Right lobe of liver (tissue), 6 donors: ENCODE measurements around the gene VAX1. TPM values are rescaled to one million over a fixed set of nuclear protein-coding genes. Genes with fewer than 3 reads are reported as not detected.

Experiments used
- ATAC-seq, 4 donors: fragments of 200-7000 bp; cut with Tn5 transposase; one replicate each; pipeline ENCODE4 v1.9.1; 2020; ENCODE audit warnings: mild to moderate bottlenecking in 4 of 4, moderate library complexity in 4 of 4
- DNase-seq, 3 donors: peaks; one replicate each; pipeline ENCODE4 v3.0.0-alpha.2; 2020
- H3K27ac ChIP-seq, 3 donors: fragments of 200-600 bp; one replicate each; pipeline ENCODE4 v1.8.0; 2022
- H3K27me3 ChIP-seq, 2 donors: fragments of 200-600 bp; one replicate each; pipeline ENCODE4 v1.8.0; 2022
- H3K36me3 ChIP-seq, 4 donors: fragments of 200-600 bp; sonication (generic) in 1 of 4; one replicate each; pipeline versions ENCODE4 v1.5.1 to v1.8.0; 2017 to 2022; ENCODE audit warnings: control low read depth in 1 of 4
- H3K4me1 ChIP-seq, 4 donors: fragments of 200-600 bp; sonication (generic) in 1 of 4; one replicate each; pipeline versions ENCODE4 v1.5.1 to v1.8.0; 2017 to 2022; ENCODE audit warnings: control low read depth in 1 of 4
- H3K4me3 ChIP-seq, 3 donors: fragments of 200-600 bp; one replicate each; pipeline ENCODE4 v1.8.0; 2022
- H3K9me3 ChIP-seq, 4 donors: fragments of 200-600 bp; sonication (generic) in 1 of 4; one replicate each; pipeline versions ENCODE4 v1.5.1 to v1.8.0; 2017 to 2022; ENCODE audit warnings: control low read depth in 1 of 4
- POLR2A ChIP-seq: fragments of 450-650 bp; IDR thresholded peaks from one replicate; pipeline ENCODE4 v1.6.1; 2017; ENCODE audit warnings: antibody characterized with exemption, mild to moderate bottlenecking
- WGBS: methylation state at CpG from one replicate; pipeline ENCODE4 v1.1.6; 2018; ENCODE audit warnings: low coverage, low lambda C conversion rate; ENCODE audit not compliant: insufficient coverage; ENCODE audit errors: missing lambda C conversion rate; 5-methylcytosine and 5-hydroxymethylcytosine counted together
- intact Hi-C, 2 donors: fragments of 100-400 bp; cut with DNase I; formaldehyde crosslinking; loops; one replicate each; pipeline versions ENCODE4 v1.11.2 to v1.14.1; 2022
- total RNA-seq, 6 experiments: library from RNA; depleted of rRNA in 2 of 6; stranded (reverse); fragments of >200 nt in 2 of 6; fragmentation: NEBNext Ultra II Directional in 3 of 6; extraction: Animal tissue kit (Norgen Biotek cat#: 25700) in 3 of 6; gene quantifications; one replicate each; pipeline versions ENCODE4 v1.1.0 to v1.2.4, GENCODE V29; 2016 to 2023
- TF ChIP-seq, protein P1 (sequence below), 4 donors: fragments of 200-600 bp in 3 of 4; fragments of 450-650 bp in 1 of 4; IDR thresholded peaks; one replicate each; pipeline versions ENCODE4 v1.5.1 to v1.8.0; 2016 to 2022; ENCODE audit warnings: antibody characterized with exemption in 4 of 4, mild to moderate bottlenecking in 2 of 4
- donor health status: DM: no; HTN: yes; CAD: no.
- donor health status: DM: no; HTN: no; CAD: no.
- donor health status: DM: no; HTN: no; CAD: no.
- donor health status: DM: no; HTN: yes; CAD: no.
- donor health status: DM: no; HTN: yes; CAD: no.

The VAX1 gene
- total RNA-seq, 6 experiments from 2014 or later, result not detected

DNA sequence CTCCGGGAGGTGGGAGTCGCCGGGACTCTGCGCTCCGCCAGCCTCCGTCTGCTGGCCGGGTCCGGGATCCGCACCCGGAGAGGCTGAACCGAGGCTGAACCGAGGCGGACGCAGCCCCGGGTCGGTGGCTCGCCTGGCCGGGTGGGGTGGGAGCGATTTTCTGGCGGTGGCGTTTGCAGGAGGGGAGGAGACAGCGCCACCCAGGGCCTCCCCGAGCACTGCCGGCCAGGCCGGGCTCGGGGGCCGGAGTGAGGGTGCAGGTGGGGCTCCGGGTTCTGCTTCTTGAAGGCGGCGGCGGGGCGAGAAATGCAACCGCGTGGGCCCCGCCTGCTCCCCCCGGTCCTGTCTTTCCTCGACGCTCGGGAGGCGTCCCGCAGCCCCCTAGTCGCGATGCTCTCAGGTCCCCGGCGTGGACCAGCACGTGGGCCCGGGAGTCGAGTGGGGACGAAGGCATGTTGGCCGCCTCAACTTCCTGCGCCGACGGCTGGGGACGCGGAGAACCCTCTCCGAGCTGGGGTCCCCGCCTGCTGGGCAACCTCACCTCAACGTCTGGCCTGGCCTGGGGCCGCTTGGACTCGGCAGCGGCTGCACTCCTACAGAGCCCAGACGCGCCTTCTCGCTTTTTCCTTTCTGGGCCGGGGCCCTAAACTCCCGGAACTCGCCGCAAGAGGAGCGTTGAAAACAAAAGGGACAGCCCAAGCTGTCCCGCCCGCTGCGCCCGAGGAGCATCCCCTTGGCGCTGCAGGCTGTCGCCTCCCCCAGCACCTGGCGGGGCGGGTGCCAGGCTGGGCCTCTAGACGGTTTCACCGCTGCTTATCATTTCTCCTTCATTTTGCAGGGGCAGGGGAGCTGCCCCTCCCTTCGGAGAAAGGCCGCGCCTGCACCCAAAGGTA lies 25.2 kb upstream of the VAX1 start:
- no peaks in the 10 kb centered on the region for H3K9me3 ChIP-seq
- ATAC-seq, result peak in 2 of 4 donors; percentile 6 to 11

DNA sequence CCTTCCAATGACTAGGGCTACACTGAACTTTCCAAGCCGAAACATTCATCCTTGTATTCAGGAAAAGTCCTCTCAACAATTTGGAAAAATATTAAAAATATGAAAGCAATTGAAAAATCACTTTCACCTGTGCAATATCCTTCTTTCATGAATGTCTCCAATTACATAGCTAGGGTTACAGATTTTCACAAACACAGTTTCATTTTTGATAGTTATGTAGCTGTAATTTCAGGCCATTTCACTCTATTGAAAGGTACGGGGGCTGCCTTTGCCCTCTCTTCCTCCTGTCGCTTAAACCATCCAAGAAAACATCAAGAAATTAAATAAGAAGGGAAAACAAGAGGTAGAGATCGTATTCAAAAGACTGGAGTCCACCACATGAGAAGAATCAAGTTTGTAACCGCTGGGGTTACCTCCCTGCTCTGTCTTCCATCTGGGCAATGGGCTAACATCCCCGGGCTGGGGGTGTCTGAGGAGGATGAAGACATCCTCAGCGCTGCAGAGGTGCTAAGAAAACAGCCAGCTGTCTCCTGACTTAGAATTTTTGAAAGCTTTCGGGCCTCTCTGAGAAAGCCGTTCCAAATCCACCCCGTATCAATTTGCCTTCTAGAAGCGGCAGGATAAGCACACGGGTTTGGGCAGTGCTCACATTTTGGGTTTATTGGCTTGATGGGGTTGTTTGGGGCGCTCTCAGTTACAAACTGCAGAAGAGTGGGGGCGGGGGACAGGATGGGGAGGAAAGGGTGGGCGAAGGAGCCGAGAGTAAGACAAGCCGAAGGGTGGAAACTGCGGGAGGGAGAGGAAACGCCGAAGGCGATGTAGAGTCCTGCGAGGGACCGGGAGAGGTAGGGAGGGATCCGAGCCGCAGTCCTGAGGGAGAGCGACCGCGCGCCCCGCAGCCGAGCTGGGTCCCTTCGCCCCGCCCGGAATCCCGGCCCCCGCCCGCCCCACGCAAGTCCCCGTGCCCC lies 24.3 kb upstream of the VAX1 start:
- 9% methylated on average over 21 of the region's 39 CpGs for WGBS
- Histone ChIP-seq H3K4me3 (no peak overlapping the region), H3K27ac (no peak overlapping the region), H3K4me1 (peaks cover 0 to 16% (median 0%) of the 10 kb centered on the region in 4 donors), H3K36me3 (no peaks in the 10 kb centered on the region), H3K9me3 (no peaks in the 10 kb centered on the region), H3K27me3 (peaks cover 14 to 75% of the 10 kb centered on the region in 2 donors)
- no peak for TF ChIP-seq POLR2A
- TF ChIP-seq, protein P1, sequence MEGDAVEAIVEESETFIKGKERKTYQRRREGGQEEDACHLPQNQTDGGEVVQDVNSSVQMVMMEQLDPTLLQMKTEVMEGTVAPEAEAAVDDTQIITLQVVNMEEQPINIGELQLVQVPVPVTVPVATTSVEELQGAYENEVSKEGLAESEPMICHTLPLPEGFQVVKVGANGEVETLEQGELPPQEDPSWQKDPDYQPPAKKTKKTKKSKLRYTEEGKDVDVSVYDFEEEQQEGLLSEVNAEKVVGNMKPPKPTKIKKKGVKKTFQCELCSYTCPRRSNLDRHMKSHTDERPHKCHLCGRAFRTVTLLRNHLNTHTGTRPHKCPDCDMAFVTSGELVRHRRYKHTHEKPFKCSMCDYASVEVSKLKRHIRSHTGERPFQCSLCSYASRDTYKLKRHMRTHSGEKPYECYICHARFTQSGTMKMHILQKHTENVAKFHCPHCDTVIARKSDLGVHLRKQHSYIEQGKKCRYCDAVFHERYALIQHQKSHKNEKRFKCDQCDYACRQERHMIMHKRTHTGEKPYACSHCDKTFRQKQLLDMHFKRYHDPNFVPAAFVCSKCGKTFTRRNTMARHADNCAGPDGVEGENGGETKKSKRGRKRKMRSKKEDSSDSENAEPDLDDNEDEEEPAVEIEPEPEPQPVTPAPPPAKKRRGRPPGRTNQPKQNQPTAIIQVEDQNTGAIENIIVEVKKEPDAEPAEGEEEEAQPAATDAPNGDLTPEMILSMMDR (IDR thresholded peaks at IDR 0.05), result no peak
- intact Hi-C loops, result no loop called here
- DNase-seq (no peak), ATAC-seq (peak in 2 of 4 donors; percentile 26 to 27)

More for the DNA sequence above, 25.2 kb upstream of the VAX1 start:
- no peak overlapping the region for H3K27ac ChIP-seq
- H3K27me3 ChIP-seq, result peaks cover 20 to 78% of the 10 kb centered on the region in 2 donors
- peaks cover 0 to 23% (median 0%) of the 10 kb centered on the region in 4 donors for H3K4me1 ChIP-seq
- no peak overlapping the region for H3K4me3 ChIP-seq
- no peaks in the 10 kb centered on the region for H3K36me3 ChIP-seq
- intact Hi-C loops, result no loop called here
- peak in 1 of 3 donors; percentile 23 for DNase-seq
- WGBS, result 0% methylated on average over 7 of the region's 82 CpGs
- TF ChIP-seq POLR2A, result no peak
- TF ChIP-seq, protein P1 (IDR thresholded peaks at IDR 0.05), result no peak

DNA sequence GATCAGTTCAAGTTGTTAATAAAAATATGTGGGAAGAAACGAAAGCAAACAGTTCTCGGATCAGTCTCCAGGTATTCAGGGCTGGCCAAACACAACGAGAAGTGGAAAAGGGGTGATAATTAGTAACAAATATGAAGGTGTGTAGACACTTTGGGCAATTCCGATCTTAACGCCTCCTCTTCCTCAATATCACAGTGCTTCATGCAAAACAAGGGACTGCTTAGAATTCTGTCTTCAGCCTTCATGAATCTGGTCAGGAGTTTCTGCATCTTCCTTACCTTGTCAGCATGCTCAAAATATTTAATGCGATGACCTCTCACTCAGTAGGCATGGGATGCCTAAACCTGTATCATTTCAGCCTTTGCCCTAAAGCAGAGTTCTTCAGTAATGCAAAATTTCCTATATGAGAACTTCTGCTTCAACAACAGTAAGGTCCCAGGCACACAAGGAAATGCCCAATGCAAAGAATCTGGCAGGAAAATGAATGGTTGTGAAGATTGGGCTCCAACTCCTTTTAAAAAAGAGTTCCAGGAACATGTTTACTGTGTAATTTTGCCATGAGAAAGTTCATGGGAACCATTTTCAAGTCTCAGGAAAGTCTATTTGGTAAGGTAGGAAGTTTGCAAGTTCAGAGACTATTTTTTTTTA lies 23.4 kb upstream of the VAX1 start:
- no peaks in the 10 kb centered on the region for H3K36me3 ChIP-seq
- TF ChIP-seq POLR2A, result no peak
- TF ChIP-seq, protein P1 (IDR thresholded peaks at IDR 0.05), result no peak
- H3K4me1 ChIP-seq, result peaks cover 0 to 16% (median 0%) of the 10 kb centered on the region in 4 donors
- no peaks in the 10 kb centered on the region for H3K9me3 ChIP-seq
- no peak for ATAC-seq
- intact Hi-C loops, result no loop called here
- no peak overlapping the region for H3K4me3 ChIP-seq
- DNase-seq, result no peak
- H3K27ac ChIP-seq, result no peak overlapping the region
- 10% methylated on average over 6 of the region's 6 CpGs for WGBS
- H3K27me3 ChIP-seq, result peaks cover 11 to 75% of the 10 kb centered on the region in 2 donors

DNA sequence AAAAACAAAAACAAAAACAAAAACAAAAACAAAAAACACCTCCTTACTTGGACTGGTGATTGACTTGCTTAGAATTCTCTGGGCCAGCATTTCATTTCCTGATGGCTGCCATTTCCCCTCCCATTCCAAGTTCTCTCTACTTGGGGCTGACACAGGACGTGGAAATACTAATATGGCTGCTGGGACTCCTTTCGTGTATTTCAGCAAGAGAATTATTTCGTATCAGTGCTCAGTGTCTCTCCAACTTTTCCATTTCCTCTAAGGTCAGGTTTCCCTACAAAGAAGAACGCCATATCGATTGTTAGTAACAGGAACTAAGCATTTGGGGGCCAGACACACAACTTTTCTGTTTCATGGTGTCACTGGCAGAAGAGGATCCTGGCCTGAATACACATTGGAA lies 22.5 kb upstream of the VAX1 start:
- Histone ChIP-seq H3K4me3 (no peak overlapping the region), H3K27ac (no peak overlapping the region), H3K27me3 (peaks cover 9 to 74% of the 10 kb centered on the region in 2 donors), H3K36me3 (no peaks in the 10 kb centered on the region), H3K4me1 (peaks cover 0 to 16% (median 0%) of the 10 kb centered on the region in 4 donors), H3K9me3 (no peaks in the 10 kb centered on the region)
- no peak for DNase-seq
- TF ChIP-seq, protein P1 (IDR thresholded peaks at IDR 0.05), result no peak
- TF ChIP-seq POLR2A, result no peak
- 8% methylated on average over 5 of the region's 5 CpGs for WGBS
- intact Hi-C loops, result no loop called here
- ATAC-seq, result no peak
